GM18909 (cell line): Measurements from ENCODE around the gene OSBPL6.
"Not testable (repeated sequence)": the region's sequence is repeated elsewhere in the genome, so short reads cannot be mapped to it uniquely, and the experiment has no call there.

Experiments used
- ATAC-seq: cut with Tn5 transposase; IDR thresholded peaks from one replicate; pipeline ENCODE4 v1.9.1; 2021; ENCODE audit warnings: mild to moderate bottlenecking; ENCODE audit not compliant: unreplicated experiment, poor library complexity

OSBPL6 gene

GRCh38 chr2:178195390-178196166 lies 1.3 kb downstream of the OSBPL6 start:
- ATAC-seq, result no peak

- no peak for ATAC-seq
Observed at GRCh38 chr2:178197791-178198190, 3.5 kb downstream of the OSBPL6 start.

- ATAC-seq, result not testable (repeated sequence)
Observed at GRCh38 chr2:178198441-178198840, 4.1 kb downstream of the OSBPL6 start.

- no peak for ATAC-seq
Observed at GRCh38 chr2:178199334-178199733, 5.0 kb downstream of the OSBPL6 start.

DNA sequence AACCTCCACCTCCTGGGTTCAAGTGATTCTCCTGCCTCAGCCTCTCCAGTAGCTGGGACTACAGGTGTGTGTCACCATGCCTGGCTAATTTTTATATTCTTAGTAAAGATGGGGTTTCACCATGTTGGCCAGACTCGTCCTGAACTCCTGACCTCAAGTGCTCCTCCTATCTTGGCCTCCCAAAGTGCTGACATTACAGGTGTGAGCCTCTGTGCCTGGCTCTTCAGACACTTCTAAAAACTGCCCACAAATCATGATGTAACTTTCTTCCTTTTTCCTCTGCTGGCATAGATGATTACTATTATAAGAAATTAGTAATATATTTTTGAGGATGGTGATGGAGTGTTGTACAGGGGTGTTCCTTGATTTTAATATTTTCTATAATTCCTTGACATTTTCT lies 6.0 kb downstream of the OSBPL6 start:
- ATAC-seq, result no peak

DNA sequence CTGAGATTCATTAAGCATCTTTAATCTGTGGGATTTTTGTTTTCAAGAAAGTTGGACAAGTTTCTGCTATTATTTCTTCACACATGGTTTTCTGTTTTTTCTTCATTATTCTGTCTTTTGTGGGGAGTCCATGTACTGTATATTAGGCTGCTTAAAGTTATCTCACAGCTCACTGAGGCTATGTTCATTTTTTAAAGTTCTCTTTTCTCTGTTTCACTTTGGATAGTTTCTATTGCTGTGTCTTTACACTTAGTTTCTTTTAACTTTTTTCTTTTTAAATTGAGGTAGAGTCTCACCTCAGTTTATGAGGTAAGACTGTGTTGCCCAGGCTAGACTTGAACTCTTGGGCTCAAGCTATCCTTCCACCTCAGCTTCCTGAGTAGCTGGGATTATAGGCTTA lies 8.6 kb downstream of the OSBPL6 start:
- ATAC-seq, result no peak

- ATAC-seq, result no peak
Observed at GRCh38 chr2:178204977-178205376, 10.7 kb downstream of the OSBPL6 start.

- ATAC-seq, result no peak
Observed at GRCh38 chr2:178205853-178206521, 11.7 kb downstream of the OSBPL6 start.

GRCh38 chr2:178208336-178208735 lies 14.0 kb downstream of the OSBPL6 start:
- ATAC-seq, result no peak

GRCh38 chr2:178208817-178209216 lies 14.5 kb downstream of the OSBPL6 start:
- no peak for ATAC-seq

GRCh38 chr2:178211460-178211859 lies 17.1 kb downstream of the OSBPL6 start:
- ATAC-seq, result no peak

DNA sequence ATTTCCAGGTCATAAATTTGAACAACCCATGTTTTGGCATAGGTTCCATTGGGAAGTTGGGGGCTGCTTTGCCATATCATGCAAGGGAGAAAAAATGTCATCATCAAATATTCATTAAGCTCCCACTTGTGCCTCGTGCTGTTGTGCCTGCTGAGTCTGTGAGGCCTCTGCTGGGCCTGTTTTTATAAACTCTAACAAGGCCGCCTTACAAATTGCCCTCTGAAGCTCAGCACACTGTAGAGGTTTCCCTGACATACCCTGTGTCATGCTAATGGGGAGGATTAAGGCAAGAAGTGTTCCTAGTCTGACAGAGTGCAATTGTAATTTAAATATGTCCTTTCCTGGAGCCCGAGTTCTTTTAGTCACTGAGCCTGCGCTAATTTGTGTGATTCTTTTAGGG lies 17.6 kb downstream of the OSBPL6 start:
- ATAC-seq, result no peak

DNA sequence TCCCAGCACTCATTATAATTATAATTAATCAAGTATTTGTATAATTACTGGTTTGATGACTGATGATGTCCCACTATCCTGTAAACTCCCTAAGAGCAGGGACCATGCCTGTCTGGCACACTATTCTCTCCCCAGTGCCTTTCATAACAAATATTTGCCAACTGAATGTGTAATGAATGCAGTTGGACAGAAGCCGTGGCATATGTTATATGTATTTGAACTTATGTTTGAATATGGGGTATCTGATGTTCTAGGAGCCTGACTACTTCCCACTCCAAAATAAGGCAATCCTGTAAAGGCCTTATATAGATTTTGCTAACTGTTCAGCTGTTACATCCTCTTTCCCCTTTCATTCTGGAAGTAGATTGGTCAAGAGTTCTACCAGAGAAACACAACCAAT lies 19.7 kb downstream of the OSBPL6 start:
- ATAC-seq, result no peak

DNA sequence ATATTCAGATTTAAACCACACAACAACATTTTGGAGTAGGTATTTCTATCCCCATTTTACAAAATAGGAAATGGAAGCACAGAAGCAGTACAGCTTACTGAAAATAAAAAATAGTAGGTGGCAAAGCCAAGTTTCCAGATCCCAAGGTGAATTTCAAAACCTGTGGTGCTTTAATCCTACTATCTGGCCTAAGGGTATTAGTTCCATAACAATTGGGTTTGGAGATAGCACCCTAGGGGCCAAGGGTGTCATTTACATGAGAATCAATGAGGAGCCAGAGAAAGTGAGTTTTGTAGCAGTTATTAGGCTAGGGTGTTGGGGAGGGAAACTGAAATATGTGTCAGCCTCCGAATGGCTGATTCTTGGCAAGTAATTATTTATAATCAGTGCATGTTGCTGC lies 24.9 kb downstream of the OSBPL6 start:
- no peak for ATAC-seq

DNA sequence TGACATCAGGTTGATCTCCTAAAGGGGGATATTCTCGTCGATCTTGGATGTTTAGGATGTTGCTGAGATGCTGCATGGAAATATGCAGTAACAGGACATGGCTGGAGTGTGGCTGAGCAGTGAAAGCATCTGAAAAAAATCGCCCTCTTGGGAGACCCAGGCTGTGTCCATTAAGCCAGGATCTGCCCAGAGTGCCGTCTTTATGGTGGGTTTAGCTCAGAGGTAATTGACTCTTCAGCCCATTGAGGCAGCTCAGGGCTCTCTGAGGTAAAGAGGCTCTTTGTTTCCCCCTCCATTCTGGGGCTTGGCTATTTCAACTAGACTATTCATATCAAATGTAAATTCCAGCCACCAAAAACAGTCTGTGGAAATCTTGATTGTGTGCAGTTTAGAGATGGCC lies 26.5 kb downstream of the OSBPL6 start:
- no peak for ATAC-seq

GRCh38 chr2:178221556-178221955 lies 27.2 kb downstream of the OSBPL6 start:
- ATAC-seq, result no peak

- ATAC-seq, result no peak
Observed at GRCh38 chr2:178223806-178224205, 29.5 kb downstream of the OSBPL6 start.

DNA sequence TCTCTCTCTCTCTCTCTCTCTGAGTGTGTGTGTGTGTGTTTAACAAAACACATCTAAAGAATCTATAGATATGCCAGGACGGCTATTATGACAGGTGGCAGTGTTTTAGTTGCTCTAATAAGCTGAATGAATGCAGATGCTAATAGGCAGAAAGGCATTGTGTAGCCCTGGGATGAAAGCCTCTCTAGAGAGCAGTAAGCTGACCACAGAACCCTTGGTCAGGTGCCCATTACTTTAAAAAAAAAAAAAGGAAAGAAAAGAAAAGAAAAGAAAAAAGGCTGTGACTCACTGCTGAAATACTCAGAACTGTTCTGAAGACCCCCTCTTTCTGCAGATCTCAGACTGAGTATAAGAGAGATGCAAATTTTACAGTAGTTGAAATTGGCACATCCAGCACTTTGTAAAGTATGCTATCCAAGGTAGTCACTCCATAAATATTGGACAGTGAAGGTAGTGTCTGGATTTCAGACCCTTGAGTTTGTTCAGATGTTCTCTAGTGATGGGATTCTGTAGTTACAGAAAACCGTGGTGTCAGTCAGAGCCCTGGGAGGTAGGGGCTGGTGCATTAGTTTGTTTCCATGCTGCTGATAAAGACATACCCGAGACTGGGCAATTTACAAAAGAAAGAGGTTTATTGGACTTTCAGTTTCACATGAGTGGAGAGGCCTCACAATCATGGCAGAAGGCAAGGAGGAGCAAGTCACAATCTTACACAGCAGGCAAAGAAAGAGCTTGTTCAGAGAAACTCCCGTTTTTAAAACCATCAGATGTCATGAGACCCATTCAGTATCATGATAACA lies 30.9 kb downstream of the OSBPL6 start:
- no peak for ATAC-seq

DNA sequence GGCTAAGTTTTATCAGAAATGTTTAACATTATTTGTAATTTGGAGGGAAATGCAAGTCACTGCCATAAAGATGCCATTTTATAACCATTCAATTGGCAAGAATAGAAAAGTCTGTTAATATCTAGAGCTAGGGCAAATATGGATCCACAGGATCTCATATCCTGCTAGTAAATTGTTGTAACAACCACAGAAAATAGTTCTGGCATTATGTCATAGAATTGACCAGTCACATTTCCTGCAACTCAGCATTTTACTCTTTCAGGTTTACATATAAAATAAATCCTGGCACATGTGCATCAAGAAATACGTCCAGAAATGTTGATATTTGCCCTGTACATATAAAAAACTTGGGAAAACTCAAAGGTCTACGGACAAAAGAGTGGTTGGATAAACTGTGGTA lies 32.9 kb downstream of the OSBPL6 start:
- ATAC-seq, result no peak

GRCh38 chr2:178229927-178230326 lies 35.6 kb downstream of the OSBPL6 start:
- no peak for ATAC-seq

GRCh38 chr2:178230396-178230795 lies 36.1 kb downstream of the OSBPL6 start:
- ATAC-seq, result no peak
